Nephron (organoid): Measurements from ENCODE around the gene WHRN.

Experiments
- H3K27ac Mint-ChIP-seq, 3 experiments: 2 replicates each; pipeline ENCODE4 v1.8.0; 2020; ENCODE audit warnings: mixed read lengths in 3 of 3, mild to moderate bottlenecking in 2 of 3, moderate library complexity in 1 of 3
- H3K27me3 Mint-ChIP-seq: 2 replicates; pipeline ENCODE4 v1.8.0; 2021; ENCODE audit warnings: low read depth, mild to moderate bottlenecking, moderate library complexity, mixed read lengths
- H3K36me3 Mint-ChIP-seq: 2 replicates; pipeline ENCODE4 v1.8.0; 2020; ENCODE audit warnings: low read depth, mixed read lengths
- H3K4me1 Mint-ChIP-seq: 2 replicates; pipeline ENCODE4 v1.8.0; 2020; ENCODE audit warnings: mixed read lengths
- H3K4me3 Mint-ChIP-seq, 3 experiments: 2 replicates each; pipeline ENCODE4 v1.8.0; 2020; ENCODE audit warnings: mild to moderate bottlenecking in 3 of 3, mixed read lengths in 3 of 3, moderate library complexity in 2 of 3
- H3K9me3 Mint-ChIP-seq: 2 replicates; pipeline ENCODE4 v1.8.0; 2020; ENCODE audit warnings: mixed read lengths
- TF ChIP-seq, protein P1 (sequence below), 3 experiments: fragments of 200-600 bp; sonication (generic); IDR thresholded peaks; one replicate each; pipeline ENCODE4 v1.5.0; 2021; ENCODE audit warnings: antibody characterized with exemption in 3 of 3; ENCODE audit not compliant: unreplicated experiment in 3 of 3

The WHRN gene

DNA sequence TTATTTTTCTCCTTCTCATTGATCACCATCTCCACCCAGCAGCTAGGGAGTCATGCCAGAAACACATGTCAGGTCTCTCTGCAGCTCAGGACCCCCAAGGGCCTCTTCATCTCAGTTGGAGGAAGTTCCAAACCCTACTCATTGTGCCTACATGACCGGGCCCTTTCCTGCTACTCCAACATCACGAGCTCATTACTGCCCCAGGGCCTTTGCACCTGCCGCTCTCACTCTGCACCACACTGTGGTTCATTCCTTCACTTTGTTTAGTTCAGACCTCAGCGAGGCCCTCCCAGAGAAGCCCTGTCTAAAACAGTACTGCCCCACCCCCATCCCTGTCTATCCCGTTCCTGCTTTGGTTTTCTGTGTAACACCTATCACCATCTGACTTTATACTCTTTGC is 95.4 kb downstream of the WHRN start:
- TF ChIP-seq, protein P1, sequence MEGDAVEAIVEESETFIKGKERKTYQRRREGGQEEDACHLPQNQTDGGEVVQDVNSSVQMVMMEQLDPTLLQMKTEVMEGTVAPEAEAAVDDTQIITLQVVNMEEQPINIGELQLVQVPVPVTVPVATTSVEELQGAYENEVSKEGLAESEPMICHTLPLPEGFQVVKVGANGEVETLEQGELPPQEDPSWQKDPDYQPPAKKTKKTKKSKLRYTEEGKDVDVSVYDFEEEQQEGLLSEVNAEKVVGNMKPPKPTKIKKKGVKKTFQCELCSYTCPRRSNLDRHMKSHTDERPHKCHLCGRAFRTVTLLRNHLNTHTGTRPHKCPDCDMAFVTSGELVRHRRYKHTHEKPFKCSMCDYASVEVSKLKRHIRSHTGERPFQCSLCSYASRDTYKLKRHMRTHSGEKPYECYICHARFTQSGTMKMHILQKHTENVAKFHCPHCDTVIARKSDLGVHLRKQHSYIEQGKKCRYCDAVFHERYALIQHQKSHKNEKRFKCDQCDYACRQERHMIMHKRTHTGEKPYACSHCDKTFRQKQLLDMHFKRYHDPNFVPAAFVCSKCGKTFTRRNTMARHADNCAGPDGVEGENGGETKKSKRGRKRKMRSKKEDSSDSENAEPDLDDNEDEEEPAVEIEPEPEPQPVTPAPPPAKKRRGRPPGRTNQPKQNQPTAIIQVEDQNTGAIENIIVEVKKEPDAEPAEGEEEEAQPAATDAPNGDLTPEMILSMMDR (IDR thresholded peaks at IDR 0.05; ENCODE audit: unreplicated experiment in 3 of 3) = no peak
- H3K4me1 Mint-ChIP-seq = peaks cover 15% of the 10 kb centered on the region
- H3K36me3 Mint-ChIP-seq = peaks cover 3% of the 10 kb centered on the region
- H3K4me3 Mint-ChIP-seq = no peak overlapping the region
- no peak overlapping the region for H3K27ac Mint-ChIP-seq
- H3K9me3 Mint-ChIP-seq = no peaks in the 10 kb centered on the region
- H3K27me3 Mint-ChIP-seq = peaks cover 8% of the 10 kb centered on the region

DNA sequence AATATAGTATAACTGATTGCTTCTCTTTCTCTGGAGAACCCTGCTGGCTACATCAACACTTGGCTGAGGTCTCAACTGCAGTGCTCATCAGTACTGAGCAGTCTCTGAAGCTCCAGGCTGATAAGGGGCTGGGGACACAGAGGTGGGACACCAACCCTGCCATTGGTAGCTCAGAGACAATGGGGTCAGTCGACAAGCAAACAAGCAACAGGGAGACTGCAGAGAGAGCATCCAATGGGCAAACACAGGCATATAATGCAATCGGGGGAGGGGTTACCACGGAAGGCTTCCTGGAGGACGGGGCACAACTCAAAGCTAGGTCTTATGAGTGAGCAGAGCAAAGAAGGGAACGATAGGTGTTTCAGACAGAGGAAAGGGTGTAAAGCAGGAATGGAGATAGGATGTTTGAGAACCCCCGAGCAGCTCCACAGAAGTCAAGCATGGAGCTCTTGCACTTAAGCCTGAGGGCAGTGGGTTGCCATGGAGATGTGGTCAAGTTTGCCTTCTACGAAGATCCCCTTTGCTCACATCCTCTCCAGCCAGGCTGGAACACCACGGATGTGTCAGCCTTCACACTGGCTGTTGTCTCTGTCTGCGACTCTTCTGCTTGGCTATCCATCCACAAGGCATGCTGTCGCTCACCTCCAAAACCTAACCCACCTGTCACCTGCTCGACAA is 96.0 kb downstream of the WHRN start:
- TF ChIP-seq, protein P1 (IDR thresholded peaks at IDR 0.05; ENCODE audit: unreplicated experiment in 3 of 3) = no peak
- Mint-ChIP-seq H3K27ac (no peak overlapping the region), H3K27me3 (peaks cover 8% of the 10 kb centered on the region), H3K9me3 (no peaks in the 10 kb centered on the region), H3K36me3 (peaks cover 3% of the 10 kb centered on the region), H3K4me3 (no peak overlapping the region), H3K4me1 (peaks cover 14% of the 10 kb centered on the region)

DNA sequence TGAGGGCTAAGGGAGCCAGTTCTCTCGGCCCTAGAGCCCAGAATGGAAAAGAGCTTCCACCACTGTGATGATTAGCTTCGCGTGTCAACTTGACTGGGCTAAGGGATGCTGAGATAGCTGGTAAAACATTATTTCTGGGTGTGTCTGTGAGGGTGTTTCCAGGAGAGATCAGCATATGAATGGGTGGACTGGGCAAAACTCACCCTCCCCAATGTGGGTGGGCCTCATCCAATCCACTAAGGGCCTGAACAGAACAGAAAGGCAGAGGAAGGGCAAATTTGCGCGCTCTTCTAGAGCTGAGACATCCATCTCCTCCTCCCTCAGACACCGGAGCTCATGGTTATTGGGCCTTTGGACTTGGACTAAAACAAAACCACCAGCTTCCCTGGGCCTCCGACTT is 96.6 kb downstream of the WHRN start:
- Mint-ChIP-seq H3K4me1 (peaks cover 9% of the 10 kb centered on the region), H3K4me3 (no peak overlapping the region), H3K27me3 (peaks cover 12% of the 10 kb centered on the region), H3K27ac (no peak overlapping the region), H3K36me3 (peaks cover 3% of the 10 kb centered on the region), H3K9me3 (no peaks in the 10 kb centered on the region)
- TF ChIP-seq, protein P1 (IDR thresholded peaks at IDR 0.05; ENCODE audit: unreplicated experiment in 3 of 3) = no peak

DNA sequence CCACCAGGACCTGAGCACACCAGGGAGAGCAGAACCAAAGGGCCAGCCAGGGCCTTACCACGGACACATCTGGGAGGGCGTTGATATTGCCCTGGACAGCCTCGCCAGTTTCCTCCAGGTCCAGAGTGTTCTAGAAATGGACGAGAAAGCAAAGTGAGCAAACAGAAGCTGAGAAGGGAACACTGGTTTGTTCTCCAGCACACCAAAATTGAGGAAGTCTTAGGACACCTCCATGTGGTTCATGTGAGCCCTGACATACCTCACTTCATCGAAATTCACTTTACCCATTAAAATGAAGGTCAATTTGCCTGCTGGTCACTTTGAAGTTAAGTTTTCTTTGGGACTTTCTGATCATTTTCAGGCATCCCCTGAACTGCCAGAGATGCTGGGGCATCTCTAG is 97.4 kb downstream of the WHRN start:
- Mint-ChIP-seq H3K4me3 (no peak overlapping the region), H3K4me1 (peaks cover under 1% of the 10 kb centered on the region), H3K9me3 (no peaks in the 10 kb centered on the region), H3K36me3 (peaks cover 3% of the 10 kb centered on the region), H3K27ac (no peak overlapping the region), H3K27me3 (peaks cover 13% of the 10 kb centered on the region)
- TF ChIP-seq, protein P1 (IDR thresholded peaks at IDR 0.05; ENCODE audit: unreplicated experiment in 3 of 3) = no peak

DNA sequence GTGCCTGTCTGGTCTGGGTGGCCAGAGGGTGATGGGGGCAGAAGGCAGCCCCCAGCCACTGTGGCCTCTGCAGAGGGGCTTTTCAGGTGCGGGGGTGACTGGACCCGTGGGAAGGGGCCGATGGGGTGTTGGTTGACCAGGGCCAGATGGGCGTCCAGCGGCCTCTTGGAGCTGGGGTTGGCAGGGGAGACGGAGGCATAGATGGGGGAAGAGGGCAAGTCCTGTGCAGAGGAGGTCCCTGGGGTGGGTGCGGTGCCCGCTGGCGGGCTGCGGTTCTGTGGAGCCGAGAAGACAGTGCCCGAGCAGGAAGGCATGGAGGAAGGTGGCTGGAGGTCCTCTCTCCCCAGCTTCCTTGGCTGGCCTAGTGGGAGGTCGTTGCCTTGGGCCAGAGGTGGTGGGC is 98.8 kb downstream of the WHRN start:
- Mint-ChIP-seq H3K4me1 (no peaks in the 10 kb centered on the region), H3K27me3 (peaks cover 13% of the 10 kb centered on the region)

More for the DNA sequence above, 98.8 kb downstream of the WHRN start:
- peaks cover 3% of the 10 kb centered on the region for H3K36me3 Mint-ChIP-seq
- no peaks in the 10 kb centered on the region for H3K9me3 Mint-ChIP-seq
- no peak overlapping the region for H3K4me3 Mint-ChIP-seq
- H3K27ac Mint-ChIP-seq = no peak overlapping the region
- TF ChIP-seq, protein P1 (IDR thresholded peaks at IDR 0.05; ENCODE audit: unreplicated experiment in 3 of 3) = no peak
